NCI-H2227 (cell line): ENCODE data around the gene CRAT.

Source experiments
- DNase-seq: peaks from one replicate; lab custom pipeline; 2025; ENCODE audit not compliant: unreplicated experiment; lab: John Stamatoyannopoulos, UW

Gene CRAT

DNA sequence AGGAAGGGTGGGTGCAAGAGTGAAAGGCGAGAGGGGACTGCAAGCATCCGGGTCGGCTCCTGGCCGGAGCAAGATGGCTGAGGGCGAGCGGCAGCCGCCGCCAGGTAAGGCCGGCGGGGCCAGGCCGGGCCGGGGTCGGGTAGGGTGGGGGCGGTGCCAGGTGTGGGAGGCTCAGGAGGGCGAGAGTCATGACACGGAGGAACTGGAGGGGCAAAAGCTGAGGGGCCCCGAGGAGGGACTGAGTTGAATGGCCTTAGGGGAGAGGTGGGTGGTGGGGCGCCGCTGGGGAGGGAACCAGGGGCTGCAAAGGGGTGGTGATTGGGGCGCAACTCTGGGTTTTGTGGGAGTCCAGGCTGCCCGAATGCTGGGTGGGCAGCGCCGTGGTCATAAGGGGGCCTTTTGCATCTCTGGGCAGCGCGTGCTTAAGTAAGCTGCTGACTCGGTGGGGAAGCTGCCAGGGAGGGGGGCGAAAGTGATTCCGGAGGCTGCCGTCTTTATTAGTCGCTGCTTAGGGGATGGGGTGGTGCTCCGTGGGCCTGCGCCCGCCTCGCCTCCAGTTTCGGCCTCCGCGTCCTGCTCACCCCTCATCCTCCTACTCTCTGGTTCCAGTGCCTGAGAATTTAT is 1.0 kb upstream of the CRAT start:
- peak; percentile 43 for DNase-seq

DNA sequence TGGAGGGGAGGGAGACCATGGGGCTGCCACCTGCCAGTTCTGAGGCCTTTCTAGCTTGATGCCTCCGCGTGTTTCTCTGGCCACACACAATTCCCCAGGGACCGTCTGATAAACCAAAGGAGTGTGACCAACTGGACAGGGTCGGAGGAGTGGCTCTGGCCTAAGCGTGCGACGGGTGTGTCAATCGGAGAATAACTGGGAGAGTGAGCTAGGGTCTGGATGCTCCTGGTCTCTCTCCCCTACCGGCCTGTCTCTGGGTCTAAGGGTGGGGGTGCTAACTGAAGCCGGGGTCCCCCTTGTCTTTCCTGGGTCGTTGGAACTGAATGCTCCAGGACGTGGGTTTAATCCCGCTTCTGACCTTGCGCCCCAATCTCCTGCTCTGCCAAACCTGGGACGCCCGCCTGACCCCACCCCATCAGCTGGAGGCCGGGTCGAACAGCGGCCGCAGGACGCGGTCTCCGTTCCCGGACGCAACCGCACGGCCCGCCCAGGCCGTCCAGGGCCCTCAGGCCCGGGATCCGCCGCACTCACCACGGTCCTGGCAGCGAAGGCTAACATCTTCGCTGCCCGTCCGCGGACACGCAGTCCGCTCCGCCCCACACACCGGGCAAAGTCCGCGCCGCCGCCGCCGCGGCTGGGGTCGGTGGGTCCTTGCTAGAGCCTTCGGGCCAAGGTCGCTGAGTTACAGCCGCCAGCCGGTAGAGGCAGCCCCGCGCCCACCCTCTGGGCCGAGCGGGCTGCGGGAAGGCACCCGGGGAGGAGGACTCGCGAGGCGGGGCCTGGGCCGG is 447 bp downstream of the CRAT start:
- DNase-seq = no peak

DNA sequence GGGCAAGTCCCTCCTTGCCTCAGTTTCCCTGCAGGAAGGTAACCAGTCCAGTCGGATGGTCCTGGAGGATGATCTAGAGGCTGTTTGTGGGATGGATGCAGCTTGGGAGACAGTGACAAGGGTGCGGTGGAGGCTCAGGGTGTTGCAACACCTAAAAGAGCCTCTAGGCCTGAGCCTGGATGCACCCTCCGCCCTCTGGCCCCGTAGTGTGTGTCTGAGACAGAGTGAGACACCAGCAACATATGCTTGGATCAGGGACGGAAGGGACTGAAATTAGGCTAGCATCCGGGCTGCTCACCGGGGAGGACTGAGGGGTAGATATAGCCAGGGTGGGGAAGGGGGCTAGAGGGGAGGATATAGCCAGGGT is 1.1 kb downstream of the CRAT start:
- DNase-seq = no peak

DNA sequence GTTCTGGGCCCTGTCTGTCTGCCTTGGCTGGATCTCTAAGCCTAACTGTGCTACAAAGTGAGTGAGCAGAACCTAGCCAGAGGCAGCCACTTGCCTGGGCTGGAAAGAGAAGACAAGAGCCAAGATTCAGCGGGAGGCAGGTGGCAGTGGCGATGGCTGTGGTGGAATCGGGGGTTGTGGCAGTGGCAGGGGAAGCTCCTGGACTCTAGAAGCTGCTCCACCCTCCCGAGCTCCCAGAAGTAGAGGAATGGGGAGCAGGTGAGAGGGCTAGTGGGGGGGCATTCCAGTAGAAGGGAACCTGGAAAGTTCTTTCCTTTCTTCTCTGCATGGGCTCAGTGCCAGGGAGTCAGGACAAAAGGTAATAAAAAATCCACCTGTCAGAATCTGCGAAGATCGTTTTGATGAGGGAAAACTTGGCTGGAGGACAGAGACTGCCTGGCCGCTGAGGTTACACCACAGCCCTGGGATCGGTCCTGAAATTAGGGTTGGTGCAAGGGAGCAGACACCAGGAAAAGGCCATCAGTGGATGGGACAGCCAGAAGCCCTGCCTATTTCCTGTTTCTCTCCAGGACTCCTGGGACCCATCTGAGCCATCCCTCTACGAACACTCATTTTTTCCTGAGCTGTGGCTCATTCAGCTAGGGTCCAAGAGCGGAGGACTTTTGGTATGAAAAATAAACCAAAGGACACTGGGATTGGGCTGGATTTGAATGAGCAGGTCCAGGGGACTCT is 1.6 kb downstream of the CRAT start:
- DNase-seq = no peak

DNA sequence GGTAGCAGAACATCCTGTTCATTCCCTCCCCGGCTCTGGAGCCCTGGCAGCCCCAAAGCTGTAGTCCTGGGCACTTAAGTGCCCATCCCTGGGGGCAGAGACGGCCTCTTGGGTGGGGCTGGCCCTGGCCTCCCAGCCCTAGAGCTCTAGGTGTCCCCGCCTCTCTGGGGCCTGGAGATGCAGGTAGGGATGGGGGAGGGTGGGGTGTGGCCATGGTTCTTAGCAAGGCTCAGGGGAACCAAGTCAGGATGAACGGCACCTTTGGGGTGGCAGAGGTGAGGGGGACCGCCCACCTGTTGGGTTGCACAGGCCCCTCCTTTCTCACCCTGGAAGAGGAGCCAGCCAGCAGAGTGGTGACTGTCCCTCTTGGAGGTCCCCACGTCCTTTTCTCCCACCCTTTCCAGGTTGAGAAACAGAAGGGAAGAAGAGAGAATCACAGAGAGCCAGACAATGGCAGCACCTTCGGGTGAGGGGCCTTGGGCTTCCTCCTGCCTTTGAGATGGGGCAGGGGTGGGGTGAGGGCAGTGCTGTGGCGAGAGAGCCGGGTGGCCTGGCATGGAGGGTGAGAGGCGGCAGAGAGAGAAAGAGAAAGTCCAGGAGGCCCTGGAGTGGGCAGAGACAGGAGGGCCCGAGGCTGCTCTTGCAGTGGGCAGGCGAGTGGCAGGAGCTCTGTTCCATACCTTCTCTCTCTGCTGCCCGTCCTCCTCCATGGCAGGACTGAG is 2.3 kb downstream of the CRAT start:
- DNase-seq = no peak

DNA sequence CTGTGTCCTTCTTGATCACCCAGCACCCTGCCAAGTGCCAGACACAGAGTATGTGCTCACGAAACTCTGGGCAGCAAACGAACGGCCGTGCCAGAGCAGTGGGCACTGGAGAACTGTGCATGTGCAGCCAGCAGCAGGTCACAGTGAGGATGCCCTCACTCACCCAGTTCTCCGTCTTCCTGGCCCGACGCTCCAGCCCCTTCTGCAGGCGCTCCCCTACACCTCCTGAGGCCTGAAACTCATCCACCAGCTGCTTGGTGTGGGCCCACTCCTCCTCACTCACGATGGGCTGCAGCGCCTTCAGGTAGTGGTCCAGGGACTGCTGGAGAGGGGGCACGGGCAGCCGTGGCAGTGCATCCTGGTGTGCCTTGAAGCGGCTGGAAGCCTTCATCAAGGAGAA is 2.9 kb downstream of the CRAT start:
- no peak for DNase-seq

DNA sequence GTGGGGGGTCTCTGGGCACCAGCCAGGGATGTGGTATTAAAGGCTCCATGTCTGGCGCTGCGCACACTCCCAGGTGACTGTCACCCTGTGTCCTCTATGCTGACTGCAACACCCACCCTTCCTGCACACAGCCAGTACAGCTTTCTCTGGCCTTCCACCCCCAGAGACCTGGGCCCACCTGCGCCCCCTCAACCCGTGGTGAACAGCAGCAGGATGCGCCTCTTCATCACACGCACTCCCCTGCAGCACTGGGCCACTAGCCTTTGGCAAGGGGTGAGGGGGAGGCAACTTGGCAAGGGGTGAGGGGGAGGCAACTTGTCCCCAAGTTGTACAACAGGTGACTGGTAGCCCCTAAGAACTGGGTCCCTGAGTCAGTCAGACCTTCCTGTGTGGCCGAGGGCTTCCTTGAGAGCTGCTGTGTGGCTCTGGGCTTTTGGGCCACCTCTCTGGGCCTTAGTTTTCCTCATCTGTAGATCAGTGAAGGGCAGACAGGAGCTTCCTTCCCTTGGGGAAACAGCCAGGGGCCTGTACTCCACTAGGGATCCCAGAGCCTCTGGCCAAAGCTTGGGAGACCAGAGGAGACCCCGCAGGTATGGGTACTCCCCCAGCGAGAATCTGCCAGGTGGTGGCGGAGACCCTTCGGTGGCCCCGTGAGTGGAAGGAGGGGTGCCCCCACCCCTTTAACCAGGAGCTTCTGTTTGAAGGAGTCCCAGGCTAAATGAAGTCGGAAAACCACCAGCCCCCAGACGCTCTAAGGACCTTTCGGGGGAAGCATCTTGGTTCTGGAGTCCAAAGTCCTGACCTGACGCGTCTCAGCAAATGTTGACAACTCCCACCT is 4.5 kb downstream of the CRAT start:
- DNase-seq = no peak

DNA sequence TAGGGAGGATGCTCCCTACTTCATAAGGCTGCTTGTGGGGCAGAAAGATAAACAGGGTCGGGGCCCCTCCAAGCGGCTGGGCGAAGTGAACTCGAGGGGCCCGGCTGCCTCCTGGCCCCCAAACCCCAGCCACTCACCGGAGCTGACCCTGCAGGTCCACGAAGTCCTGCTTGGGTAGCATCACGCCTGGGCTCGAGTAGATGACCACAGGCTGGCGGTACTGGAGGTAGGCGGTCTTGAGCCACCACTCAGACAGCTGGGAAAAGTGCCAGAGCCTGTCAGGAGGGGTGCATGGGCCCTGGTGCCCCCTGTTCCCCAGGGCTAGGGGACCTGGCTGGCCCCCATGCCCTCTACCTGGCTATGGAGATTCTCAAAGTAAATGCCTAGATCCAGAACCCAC is 6.5 kb downstream of the CRAT start:
- no peak for DNase-seq

DNA sequence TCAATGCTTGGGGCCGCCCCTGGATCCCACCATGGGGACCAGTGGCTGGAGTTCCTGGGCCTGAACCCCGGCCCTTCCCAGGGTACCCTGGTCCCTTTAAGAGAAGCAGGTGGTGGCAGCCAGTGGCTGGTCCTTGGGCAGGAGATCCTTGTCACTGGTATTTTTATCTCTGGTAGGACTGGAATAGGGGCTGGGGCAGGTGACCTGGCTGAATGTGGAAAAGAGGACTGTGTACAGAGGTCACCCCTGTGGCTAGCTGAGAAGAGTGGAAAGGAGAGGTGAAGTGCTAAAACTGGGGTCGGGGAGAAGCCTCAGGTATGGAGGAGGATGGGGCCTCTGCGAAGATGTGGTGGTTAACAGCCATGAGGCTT is 7.0 kb downstream of the CRAT start:
- DNase-seq = no peak

DNA sequence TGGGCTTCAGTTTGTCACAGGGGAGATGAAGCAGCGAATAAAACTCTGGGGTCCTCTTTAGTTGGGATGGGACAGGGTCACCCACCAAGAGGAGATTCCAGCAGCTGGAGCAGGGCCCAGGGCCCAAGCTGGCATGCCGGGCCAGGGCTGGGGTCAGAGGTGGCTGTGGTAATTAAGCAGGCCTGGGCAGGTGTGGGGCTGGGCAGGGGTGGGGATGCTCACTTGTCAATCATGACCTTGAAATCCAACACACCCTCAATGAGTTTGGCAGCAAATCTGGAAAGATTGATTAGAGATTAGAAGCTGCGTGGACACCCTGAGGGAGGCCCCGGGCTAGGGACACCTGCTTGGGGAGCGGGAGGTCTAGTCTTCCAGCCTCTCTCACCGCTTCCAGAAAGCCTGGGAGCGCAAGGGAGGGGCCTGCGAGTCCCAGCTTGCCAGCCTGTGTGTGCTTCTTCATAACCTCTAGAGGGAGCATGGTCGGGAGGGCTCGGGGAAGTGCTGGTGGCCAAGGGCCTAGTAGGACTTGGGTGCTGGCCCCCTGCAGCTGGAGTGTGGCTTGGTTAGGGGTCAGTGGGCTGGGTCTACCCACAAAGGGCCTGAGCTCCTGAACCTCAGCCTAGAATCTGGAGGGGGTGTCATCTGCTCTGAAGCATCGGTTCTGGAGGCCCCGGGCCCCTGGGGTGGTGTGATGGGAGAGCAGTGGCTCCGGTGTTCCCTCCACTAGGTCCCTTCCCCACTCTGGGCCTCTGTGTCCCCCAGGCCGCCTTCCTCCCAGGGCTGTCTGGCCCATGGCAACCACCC is 7.6 kb downstream of the CRAT start:
- DNase-seq = peak; percentile 48

DNA sequence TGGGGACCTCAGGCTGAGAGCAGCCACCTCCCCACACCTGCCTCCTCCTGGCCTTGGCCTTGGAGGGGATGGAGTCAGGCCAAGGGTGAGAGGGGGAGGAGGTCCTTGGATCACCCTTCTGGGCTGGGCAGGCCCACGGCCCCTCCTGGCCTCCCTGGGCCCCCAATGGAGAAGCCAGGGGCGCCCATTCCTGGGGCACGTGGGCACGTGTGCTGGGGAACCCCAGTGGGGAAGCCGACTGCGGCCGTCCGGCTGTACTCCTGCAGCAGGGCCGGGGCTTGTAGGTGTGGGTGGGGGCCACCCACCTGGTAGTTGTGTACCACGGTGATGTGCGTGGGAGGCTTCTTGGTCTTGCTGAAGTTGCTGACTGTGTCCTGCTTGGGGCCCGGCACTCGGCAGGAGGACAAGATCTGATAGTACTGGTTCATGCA is 8.5 kb downstream of the CRAT start:
- no peak for DNase-seq

DNA sequence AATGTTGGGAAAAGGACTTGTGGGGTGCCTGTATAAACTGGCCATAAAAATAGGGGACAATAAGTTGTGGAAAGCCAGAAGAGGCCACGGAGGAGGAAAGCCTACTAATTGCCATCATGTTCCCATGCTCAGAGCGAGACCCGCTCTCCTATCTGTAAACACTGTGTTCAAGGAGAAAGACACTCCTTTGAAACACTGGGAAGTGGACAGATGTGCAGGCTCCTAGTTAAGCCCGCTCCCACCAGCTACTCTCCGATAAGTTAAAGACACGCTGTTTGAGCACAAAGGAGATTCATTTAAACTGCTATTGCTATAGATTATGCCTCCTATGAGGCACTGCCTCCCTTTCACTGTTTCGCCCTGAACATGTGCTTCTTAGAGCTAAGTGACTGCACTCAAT is 9.3 kb downstream of the CRAT start:
- no peak for DNase-seq

DNA sequence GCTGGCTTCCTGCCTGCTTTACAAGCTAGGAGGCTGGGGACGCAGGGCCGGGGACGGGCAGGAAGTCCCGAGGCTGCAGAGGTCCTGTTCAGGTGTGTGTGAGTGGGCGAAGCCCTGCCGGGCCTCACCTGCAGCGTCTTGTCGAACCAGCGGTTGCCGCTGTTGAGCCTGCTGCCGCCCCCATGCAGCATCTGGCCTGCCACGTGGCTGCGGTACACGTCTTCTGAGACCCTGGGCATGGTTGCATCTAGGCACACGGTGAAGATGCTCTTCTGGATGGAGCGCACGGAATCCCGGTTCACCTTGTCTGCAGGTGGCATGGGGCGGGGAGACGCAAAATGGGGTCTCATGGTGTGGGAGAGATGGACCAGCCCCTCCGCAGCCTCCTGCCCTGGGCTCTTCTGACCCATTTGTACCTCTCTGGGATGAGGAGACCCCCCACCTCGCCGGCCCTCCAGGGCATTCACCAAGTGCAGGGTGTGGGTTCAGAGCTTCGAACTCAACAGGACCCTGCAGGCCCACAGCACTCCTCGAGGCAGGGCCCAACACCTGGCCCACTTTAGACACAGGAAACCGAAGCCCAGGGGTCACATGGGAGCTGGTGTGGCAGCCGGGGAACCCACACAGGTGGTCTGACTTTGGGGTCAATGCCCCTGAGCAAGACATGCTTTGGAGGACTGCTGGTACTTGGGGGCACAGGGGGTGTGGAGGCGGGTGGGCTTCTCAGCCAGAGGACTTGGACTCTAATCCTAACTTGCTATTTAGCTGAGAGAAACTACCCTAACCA is 10.0 kb downstream of the CRAT start:
- DNase-seq = no peak

DNA sequence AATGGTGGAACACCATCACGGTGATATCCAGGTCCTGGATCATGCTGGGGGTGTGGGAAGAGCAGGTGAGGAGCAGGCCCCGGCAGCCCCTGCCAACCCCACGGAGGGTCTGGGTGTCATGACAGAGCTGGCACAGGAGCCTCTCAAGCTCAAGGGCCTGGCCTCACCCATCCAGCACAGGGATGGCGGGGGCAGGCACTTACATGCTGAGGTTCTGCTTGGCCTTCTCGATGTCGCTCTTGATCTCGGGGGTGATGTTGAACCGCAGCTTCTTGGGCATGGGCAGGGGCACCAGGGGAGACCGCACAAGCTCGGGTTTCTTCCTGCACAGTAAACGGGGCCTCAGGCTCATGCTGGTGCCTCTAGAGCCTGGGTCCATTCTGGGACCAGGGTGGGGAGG is 12.3 kb downstream of the CRAT start:
- DNase-seq = no peak

DNA sequence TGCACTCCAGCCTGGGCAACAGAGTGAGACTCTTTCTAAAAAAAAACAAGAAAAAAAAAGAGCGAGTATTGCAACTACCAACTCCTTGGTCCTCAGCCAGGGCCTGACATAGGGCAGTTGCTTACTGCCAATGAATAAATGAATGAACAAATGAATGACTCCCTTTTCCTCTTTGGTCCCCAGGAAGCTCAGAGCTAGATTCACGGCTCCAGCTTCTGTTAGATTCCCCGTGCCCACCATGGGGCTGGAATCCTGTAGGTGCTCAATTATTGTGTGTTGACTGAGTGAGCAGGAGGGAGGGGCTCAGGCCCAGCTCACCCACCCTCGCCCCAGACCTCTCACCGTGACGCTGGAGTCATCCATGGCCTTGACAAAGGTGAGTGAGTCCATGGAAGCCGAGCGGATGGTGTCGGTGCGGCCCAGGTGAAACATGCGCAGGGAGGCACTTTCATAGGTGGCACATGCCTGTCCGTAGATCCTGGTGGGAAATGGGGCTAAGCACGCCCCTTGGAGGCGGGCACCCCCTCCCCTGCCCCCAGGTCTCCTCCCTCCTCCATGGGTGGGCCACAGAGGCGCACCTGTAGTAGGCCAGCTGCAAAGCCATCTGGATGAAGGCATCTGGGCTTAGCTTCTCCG is 12.8 kb downstream of the CRAT start:
- DNase-seq = no peak

DNA sequence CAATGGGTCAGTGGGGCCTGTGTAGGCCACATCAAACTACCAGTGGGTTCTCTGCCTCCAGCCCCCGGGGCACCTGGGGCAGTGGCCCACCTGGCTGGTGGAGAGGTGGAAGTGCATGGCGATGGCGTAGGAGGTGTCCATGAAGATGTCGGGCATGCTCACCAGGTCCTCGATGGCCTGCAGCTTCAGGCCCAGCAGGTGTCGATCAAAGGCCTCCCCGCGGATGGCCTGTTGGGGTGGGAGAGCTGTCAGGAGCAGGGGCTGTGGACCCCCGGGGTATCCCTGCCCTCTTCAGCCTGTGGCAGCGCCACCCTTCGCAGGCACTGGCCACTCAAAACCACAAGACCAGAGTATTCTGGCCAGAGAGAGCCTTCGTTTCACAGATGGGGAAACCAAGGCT is 14.7 kb downstream of the CRAT start:
- DNase-seq = no peak

DNA sequence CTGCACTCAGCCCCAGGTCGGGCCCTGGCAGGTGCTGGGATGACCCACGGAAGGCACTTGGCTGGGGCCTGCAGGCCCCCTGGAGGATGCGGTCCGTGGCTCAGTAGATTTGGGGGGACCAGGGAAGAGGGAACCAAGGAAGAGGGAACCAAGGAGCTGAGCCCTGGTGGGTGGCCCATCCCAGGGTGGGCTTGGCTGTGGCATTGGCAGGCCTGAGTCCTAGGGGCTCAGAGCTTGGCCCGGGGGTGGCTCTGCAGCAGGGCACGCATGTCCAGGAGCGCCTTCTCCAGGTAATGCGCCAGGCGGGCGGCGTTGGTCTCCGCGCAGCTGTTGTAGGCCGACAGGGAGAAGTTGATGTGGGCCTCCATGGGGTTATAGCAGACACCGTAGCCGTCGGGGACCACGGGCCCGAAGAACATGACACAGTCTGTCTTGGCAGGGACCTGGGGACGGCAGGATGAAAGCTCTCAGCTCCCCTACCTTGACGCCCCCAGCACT is 15.4 kb downstream of the CRAT start:
- DNase-seq = no peak

DNA sequence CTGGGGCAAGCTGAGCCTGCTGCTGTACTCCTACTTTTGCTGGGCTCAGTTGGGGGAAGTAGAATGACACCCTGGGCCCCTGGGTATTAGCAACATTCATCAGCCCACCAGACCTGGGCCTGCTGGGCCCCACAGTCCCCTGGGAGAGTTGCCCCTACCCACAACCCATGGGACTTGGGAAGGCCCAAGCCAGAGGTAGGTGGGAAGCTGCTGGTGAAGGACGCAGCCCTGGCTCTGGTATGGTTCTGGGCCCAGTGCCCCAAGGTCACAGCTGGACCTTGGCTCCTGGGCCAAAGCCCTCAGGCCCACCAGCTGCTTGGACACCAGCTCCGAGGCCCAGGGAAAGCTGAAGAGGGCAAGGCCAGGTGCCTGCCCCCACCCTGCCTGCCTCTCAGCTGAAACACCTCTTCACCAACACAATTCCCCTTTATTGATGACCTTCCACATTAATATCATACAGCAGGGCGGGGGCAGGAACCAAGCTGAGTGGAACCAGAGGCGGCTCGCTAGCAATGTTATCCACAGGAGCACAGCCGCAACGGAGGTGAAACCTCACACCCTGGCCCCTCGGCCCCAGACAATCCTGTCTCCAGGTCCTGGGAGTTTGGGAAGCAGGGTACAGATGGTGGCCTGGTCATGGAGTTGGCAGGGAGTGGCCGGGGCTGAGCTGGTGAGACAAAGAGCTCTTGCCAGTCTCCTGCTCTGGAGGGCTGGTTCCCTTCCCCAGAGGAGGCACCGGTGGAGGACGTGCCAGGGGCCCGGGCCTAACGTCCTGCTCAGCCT is 16.0 kb downstream of the CRAT start:
- no peak for DNase-seq
